NT2/D1 (cell line): ENCODE data around the gene VENTX.

Source experiments
- YY1 ChIP-seq: IDR thresholded peaks from 2 replicates; pipeline ENCODE4 v1.6.1; 2011; ENCODE audit not compliant: insufficient read length, insufficient read depth
- ZNF274 ChIP-seq: IDR thresholded peaks from 2 replicates; pipeline ENCODE4 v1.6.1; 2011; ENCODE audit warnings: mild to moderate bottlenecking, low read depth, low read length

DNA sequence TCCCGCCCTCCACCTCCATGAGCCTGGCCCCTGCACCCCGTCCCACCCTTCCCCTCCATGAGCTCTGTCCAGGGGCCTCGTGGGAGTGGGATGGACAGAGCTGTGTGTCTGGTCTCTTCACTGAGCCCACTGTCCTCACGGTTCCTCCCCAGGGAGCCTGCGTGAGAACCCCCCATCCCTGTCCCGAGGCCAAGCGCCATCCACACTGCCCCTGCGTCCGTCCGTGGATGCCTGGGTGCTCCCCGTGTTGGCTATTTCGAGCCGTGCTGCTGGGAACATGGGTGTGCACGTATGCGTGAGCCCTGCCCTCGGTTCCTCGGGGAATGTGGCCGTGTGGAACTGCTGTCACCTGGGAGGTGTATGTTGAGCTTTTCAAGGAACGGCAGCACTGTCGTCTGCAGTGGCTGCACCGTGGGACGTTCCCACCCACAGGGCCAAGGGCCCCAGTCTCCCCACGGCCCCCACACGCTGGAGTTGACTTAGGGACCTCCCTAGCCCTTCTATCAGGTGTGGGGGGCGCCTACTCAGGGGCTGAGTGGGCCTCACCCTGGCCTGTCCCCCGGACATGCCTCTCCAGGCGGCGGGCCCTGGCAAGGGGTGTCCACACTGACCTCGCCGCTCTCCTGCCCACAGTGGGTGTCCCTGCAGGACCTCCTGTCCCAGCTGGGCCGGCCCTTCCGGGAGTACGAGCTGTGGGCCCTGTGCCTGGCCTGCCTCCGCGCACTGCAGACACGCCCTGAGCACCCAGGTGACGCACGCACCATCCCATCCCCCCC, 49.6 kb upstream of the VENTX start:
- TF ChIP-seq YY1 (no peak), ZNF274 (no peak)
